IPS DF 19.7 (cell line): ENCODE results near the gene MT1X.
"Not testable (repeated sequence)": the region's sequence is repeated elsewhere in the genome, so short reads cannot be mapped to it uniquely, and the experiment has no call there.

Experiments used
- DNase-seq: peaks from one replicate; pipeline ENCODE4 v3.0.0-alpha.2; 2013; ENCODE audit warnings: low read depth, low spot score

Gene MT1X

DNA sequence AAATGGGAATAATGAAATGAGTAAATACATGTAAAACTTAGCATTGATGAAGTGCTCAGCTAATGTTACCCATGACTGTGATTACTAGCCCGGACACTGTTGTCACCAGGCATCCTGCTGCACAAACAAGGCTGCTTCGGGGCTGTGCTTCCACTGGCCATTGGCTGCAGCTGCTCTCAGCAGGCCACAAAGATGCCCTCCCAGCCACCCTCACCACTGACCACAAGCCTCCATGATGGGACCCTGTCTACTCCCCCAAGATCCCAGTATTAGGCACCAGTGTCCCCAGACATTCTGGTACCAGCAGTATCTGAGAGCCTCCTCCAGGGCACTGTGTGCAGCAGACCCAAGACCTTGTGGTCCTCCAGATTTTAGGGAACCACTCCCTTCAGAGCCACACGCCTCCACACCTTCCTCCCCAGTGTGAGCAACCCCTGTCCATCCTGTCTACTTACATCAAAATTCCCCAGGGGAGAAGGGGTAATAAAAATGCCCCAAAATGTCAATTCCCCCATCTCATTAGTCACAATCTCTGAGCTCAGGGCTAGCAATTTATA is 28.0 kb downstream of the MT1X start:
- no peak for DNase-seq

DNA sequence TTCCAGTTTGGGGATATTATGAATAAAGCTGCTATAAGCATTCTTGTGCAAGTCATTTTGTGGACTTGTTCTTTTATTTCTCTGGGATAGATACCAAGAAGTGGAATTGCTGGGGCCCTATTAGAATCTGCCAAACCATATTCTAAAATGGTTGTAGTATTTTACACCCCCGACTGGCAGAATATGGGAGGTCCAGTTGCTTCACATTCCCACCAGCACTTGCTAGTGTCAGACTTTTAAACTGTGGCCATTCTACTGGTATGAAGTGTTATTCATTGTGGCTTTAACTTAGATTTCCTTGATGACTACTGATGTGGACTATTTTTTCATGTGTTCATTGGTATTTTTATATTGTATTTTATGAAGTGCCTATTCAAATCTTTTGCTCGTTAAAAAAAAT is 29.6 kb downstream of the MT1X start:
- DNase-seq, result no peak

DNA sequence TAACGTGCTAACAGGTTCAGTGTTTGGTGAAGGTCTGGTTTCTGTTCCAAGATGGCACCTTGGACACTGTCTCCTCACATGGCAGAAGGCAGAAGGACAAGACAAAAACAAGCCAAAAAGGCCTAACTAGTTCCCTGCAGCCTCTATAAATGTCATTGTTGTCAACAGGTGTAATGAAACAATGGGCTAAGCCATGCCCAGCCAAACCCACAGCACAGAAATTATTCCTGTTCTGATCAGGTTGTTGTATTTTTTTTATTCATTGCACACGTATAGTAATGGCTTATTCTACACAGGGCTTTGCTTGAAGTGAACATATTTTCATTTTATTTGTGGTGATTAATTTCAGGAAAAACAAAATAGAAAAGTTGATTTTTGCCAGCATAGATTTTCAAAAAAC is 31.5 kb downstream of the MT1X start:
- no peak for DNase-seq

DNA sequence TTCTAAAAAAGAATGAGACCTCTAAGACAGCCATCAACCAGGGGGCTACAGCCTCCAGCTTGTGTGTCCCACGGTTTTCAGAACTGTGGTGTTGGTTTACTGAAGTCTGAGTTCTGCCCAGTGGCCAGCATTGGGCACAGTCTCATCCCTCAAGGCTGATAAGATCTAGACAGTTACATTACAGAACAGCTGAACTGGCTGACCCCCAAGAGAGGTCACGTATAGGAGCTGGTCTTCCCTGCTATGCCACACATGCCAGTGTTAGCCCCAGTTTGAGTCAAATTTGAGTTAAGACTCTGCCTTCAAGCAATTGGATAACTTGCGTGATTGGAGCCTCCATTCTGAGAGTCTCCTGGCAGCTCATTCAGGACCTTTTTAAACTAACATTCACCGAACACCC is 32.9 kb downstream of the MT1X start:
- no peak for DNase-seq

DNA sequence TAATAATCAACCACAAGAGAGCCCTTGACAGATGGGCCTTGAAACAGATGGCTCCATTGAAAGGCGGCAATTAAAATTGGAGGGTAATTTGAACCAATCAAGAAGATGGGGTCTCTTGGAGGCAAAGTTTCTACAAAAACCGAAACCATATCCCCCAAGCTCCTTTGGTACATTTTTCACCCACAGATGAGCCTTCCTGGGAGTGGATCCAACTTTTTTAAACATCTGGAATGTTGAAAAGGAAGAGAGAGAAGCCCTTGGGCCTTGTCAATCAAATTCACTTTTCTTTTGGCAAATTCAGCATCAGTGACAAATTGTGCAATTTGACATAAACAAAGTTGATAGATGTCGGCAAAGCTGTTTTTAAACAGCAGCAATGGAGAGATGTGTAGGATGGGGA is 34.5 kb downstream of the MT1X start:
- DNase-seq, result no peak

DNA sequence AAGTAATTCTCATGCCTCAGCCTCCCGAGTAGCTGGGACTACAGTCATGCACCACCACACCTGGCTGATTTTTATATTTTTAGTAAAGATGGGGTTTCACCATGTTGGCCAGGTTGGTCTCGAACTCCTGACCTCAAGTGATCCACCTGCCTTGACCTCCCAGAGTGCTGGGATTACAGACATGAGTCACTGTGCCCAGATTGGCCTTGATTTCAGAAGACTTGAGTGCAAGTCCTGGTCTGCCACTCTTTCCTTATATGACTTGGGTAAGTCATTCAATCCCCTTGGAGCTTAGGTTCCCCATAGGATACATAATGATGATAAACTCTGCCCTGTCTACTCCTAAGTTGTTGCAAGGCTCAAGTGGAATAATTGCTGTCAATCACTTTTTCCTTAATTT is 35.3 kb downstream of the MT1X start:
- not testable (repeated sequence) for DNase-seq

DNA sequence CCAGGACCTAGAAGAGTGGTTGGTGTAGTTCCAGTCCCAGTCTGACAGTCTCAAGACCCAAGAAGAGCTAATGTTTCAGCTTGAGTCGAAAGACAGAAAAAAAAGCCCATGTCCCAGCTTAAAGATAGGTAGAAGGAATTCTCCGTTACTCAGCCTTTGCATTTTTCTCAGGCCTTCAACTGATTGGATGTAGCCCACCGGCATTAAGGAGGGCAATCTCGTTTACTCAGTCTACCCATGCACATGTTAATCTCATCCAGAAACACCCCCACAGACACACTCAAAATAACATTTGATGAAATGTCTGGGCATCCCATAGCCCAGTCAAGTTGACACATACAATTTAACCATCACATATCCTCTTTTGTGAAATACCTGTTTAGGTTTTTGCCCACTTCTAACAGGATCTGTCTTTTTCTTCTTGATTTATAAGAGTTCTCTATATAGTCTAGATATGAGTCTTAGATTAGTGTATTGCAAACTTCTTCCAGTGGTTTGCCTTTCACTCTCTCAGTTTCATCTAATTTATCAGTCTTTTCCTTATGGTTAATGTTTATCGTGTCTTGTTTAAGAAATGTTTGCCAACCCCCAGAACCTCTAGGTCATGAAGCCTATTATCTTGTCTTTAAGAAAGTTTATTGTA is 40.1 kb downstream of the MT1X start:
- no peak for DNase-seq

DNA sequence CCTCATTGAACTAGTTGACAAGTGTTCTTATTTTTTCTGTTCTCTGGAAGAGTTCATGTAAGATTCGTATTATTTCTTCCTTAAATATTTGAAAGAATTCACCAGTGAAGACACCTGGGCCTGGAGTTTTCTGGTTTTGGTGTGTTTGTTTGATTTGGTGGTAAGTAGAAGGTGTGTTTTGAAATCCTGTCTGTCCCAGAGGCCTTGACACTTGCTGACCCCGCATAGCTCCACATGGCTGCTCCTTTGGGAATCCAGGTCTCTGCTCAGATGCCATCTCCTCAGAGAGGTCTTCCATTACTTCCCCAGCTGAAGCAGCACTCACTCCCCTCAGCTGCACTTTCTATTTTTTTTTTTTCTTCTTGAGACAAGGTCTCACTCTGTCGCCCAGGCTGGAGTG is 41.9 kb downstream of the MT1X start:
- no peak for DNase-seq

DNA sequence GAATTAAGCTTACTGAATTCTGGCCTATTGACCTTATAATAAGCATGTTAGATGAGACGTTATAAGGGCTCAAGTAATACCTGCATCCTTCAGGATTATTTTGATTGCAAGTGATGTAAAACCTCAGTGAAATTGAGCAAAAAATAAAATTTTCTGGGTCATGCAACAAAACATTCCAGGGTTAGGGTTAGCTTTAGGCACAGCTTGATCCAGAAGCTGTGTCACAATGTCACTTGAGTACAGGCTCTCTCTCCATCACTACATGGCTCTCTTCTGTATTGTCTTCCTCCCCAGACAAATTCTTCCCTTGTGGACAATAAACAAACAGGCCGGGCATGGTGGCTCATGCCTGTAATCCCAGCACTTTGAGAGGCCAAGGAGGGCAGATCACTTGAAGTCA is 44.0 kb downstream of the MT1X start:
- no peak for DNase-seq

DNA sequence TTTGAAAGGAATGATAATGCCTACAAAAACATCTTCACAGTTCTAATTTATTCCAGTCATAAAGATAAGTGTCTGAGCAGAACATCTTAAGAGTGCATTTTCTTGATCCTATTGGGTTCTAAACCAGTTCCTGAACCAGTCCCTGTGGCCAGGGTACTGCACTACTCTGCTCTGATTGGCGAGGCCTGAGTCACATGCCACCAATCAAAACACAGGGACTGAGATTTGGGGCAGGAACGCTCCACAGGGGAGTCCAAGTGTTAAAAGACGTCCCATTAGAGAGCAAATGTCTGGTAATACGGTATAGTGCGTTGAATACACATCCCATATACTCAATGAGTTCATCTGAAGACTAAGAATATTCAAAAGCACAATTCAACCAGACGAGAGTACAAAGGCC is 44.7 kb downstream of the MT1X start:
- DNase-seq, result no peak

DNA sequence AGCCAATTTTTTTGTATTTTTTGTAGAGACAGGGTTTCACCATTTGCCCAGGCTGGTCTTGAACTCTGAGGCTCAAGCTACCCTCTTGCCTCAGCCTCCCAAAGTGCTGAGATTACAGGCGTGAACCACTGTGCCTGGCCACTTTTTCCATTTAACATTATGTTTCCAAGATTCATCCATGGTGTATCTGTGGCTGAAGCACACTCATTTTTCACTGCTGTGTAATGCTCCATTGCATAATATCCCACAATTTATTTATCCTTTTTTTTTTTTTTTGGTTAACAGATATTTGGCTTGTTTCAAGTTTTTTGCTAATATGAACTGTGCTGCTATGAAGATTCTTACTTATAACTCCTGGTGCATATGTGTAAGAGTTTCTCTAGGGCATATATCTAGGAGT is 45.8 kb downstream of the MT1X start:
- no peak for DNase-seq

DNA sequence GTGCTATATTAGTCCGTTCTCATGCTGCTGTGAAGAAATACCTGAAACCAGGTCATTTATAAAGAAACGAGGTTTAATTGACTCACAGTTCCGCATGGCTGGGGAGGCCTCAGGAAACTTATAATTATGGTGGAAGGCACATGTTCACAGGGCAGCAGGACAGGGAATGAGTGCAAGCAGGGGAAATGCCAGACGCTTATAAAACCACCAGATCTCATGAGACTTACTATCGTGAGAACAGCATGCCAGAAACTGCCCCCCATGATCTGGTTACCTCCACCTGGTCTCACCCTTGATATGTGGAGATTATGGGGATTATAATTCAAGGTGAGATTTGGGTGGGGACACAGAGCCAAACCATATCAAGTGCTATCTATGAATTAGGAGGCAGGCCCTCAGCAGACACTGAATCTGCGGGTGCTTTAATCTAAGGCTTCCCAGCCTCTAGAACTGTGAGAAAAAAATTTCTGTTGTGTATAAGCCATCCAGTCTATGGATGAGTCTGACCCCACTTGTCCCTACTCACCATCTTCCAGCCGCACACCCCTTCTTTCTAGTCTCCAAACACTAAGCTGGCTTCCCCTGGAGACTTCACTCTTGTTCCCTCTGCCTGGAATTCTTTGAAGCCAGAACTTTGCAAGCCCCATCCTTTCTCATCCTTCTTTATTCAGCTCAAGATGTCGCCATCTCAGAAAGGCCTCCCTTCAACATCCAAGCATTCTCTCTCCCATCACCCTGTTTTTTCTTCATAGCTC is 46.9 kb downstream of the MT1X start:
- no peak for DNase-seq

DNA sequence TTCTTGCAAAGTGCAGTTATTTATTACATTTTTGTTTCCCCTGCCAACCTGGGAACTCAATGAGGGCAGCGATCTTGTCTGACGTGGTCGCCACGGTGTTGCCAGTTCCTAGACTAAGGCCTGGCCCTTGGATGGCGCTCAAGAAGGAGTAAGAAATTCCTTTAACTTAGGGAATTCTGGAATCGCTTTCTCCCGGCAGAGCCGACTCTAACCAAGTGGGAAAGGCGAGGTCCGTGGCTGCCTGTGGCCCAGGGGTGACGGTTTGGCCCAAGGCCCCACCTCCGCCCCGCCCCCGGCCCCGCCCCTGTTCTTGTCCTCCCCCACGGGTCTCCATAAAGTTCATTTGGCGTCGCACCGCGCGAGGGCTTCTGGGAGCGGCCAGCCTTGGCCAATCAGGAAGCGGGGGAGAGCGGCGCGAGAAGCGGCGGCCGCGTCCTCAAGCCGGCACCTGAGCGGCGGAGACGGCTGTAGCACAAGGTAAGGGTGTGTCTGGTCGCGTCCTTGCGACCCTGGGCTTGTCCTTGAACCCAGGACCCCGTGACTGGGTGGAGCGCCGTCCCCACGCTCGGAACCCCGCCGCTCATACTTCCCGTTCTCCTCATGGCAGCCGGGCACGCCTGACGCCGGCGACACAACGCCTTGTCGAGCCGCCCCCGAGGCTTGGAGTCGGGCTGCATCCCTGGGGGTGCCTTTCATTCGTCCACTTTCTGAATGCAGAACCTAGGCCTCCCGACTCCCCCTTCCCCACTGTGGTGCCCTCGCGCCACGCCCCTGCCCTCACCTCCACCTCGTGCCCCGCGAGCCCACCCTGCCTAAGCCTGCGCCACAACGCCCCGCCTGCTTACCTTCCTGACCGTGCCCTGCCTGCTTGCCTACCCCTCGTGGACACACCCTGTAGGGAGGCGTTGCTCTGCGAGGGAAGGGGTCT is 47.7 kb downstream of the MT1X start, which contains the start of gene NUP93:
NUP93 (plus strand) TSS at position 395 of the 928 bp plus-strand sequence. CDS start 18,119 bp downstream, outside the sequence.
- peak; percentile 63 for DNase-seq

DNA sequence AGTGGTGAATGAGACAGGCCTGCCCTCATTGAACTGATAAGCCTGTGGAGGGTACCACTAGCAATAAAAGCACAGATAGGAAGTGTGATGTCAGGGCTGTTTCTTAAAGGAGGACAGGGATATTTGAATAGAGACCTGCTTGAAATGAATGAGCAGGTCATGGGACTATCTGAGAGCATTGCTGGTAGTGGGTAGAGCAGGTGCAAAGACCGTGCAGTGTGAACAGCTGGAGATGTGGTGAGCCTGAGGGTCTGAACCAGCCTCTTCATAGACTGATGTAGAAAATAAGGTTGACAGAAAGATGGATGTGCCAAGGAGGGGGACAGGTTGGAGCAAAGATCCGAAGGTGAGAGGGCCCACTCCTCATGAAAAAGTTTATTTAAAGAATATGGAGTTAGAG is 50.1 kb downstream of the MT1X start:
- DNase-seq, result no peak

DNA sequence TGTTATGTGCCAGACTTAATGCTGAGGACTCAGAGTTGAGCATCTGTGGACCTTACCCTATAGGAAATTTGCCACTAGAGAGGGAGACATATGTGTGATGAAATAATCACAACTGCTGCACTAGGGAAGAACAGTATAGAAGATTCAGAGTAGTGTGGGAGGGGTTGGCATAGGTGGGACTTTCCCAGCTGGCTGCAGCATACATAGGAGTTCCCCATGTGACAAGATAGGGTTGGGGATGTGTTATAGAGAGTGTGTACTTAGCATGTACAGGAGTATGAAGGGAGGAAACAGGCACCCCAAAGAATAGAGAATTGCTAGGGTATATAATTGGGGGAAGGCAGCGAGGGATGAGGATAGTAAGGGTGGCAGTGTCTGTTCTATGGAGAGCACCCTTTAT is 50.6 kb downstream of the MT1X start:
- DNase-seq, result no peak
